ENCODE data around the gene ZNF561. TPM values are rescaled to one million over a fixed set of nuclear protein-coding genes. Genes with fewer than 3 reads are reported as not detected.
"Not testable (repeated sequence)": the region's sequence is repeated elsewhere in the genome, so short reads cannot be mapped to it uniquely, and the experiment has no call there.

Gene ZNF561
- total RNA-seq (10 to 100 TPM; 77.1 to 78.4 TPM), polyA plus RNA-seq (10 to 100 TPM; 12.2 to 16.3 (median 14.7) TPM), total RNA-seq (18.1 to 59.5 (median 40.4) reads per million in 6 experiments)

DNA sequence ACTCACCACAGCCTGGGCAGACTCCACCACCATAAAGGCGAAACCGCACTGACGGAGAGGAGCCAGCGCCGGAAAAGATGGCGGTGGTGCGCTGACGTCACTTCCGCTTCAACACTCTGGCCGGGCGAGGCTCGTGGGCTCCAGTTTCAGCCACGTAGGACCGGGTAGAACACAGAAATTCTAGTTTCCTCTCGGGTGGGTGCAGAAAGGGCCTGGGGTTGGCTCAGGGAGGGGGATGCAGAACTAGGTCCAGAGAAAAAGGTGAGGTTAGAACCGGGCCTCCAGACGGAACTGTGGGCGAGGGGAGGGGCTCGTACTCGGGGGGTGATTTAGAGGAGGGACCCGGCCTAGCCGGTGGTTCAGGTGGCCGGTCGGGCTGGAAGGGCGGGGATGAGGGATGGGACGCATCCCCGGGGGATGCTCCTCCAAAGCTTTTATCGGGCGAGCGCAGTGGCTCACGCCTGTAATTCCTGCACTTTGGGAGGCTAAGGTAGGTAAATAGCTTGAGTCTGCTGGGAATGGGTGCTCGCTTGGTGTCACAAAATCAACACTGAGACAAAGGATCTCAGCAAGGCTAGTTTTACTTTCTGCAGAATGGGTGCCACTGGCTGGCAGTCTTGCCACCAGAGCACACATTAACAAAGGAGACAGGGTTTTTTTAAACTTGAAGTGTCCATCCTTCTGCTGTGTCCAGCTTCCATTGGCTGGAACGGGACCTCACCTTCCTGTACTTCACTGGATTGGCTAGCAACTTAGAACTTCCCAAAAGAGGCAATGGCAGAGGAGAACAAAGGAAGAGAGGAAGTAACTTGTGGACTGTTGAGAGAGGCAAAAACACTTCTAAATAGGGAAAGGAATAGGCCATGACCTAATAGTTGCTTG is at the start of gene ZNF561:
Gene ZNF561 (minus strand): TSS at position 77 of the 882 bp plus-strand sequence. CDS start 1,776 bp downstream, outside the sequence.
- peak; percentile 93 to 95 for ATAC-seq
- peaks cover 0 to 8% (median 3%) of the 10 kb centered on the region in 9 donors for H3K9me3 Mint-ChIP-seq
- POLR2A ChIA-PET = interaction anchor here (0.6 to 2.0 kb wide), 8 partner anchors 52 to 482 kb away, joined by 3 to 14 read pairs (median 4); partner anchors contain the start of genes FBXL12, UBL5 and ZNF846

DNA sequence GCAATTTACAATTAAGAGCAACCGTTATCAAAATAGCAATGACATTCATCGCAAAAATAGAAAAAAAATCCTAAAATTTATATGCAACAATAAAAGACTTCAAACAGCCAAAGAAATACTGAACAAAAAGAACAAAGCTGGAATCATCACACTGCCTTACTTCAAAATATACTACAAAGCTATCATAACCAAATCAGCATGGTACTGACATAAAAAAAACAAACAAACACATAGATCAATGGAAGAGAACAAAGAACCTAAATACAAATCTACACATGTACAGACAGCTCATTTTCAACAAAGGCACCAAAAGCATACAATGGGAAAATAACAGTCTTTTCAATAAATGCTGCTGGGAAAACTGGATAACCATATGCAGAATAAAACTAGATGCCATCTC is 47.5 kb upstream of the ZNF561 start:
- POLR2A ChIA-PET = no interaction called here
- Mint-ChIP-seq H3K4me3 (peak overlapping the region in 4 of 10 donors; percentile 1 to 63 (median 8)), H3K27ac (no peak overlapping the region), H3K9me3 (peaks cover 11 to 77% (median 50%) of the 10 kb centered on the region in 9 donors), H3K36me3 (peaks cover 49 to 90% (median 77%) of the 10 kb centered on the region in 3 donors), H3K4me1 (peaks cover 9 to 45% (median 30%) of the 10 kb centered on the region in 4 donors), H3K27me3 (no peaks in the 10 kb centered on the region)
- DNase-seq = no peak
- no peak for ATAC-seq

More for the DNA sequence above, at the start of gene ZNF561:
- Mint-ChIP-seq H3K4me1 (peaks cover 12 to 38% (median 34%) of the 10 kb centered on the region in 4 donors), H3K27me3 (peaks cover 0 to 4% (median 0%) of the 10 kb centered on the region in 5 donors), H3K36me3 (peaks cover 6 to 30% (median 23%) of the 10 kb centered on the region in 3 donors), H3K4me3 (peak within 1 kb of the TSS; percentile 93 to 100 (median 98)), H3K27ac (peak within 1 kb of the TSS; percentile 99 to 100 (median 100))
- DNase-seq = peak; percentile 77 to 95 (median 91)

DNA sequence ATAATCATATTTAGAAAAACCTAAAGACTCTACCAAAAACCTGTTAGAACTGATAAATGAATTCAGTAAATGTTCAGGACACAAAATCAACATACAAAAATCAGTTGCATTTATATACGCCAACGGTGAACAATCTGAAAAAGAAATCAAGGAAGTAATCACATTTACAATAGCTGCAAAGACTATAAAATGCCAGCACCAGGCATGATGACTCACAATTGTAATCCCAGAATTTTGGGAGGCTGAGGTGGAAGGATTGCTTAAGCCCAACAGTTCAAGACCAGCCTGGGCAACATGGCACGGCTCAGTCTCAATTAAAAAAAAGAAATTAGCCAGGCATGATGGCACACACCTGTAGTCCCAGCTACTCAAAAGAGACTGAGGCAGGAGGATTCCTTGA is 46.9 kb upstream of the ZNF561 start:
- H3K36me3 Mint-ChIP-seq = peaks cover 47 to 86% (median 73%) of the 10 kb centered on the region in 3 donors
- ATAC-seq (no peak), DNase-seq (no peak)
- peaks cover 11 to 70% (median 45%) of the 10 kb centered on the region in 9 donors for H3K9me3 Mint-ChIP-seq
- no peaks in the 10 kb centered on the region for H3K27me3 Mint-ChIP-seq
- peak overlapping the region in 1 of 10 donors; percentile 5 for H3K27ac Mint-ChIP-seq
- peak overlapping the region in 1 of 10 donors; percentile 3 for H3K4me3 Mint-ChIP-seq
- H3K4me1 Mint-ChIP-seq = peaks cover 9 to 48% (median 29%) of the 10 kb centered on the region in 4 donors
- POLR2A ChIA-PET = no interaction called here

DNA sequence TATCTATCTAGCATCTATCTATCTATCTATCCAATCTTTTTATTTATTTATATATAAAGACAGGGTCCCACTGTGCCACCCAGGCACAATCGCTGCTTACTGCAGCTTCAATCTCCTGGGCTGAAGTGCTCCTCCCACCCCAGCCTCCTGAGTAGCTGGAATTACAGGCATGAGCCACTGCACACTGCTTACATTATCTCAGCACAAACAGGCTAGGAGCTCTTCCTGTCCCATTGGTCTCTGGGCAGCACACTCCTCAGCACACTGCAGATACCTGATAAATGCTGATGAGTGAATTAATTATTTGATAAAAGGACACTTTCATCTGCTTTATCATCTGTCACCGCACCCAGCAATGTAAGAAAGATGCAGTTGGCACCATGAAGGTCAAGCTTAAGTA is 37.7 kb upstream of the ZNF561 start:
- Mint-ChIP-seq H3K4me1 (peaks cover 5 to 22% (median 15%) of the 10 kb centered on the region in 4 donors), H3K27ac (no peak overlapping the region), H3K4me3 (no peak overlapping the region), H3K27me3 (no peaks in the 10 kb centered on the region), H3K9me3 (peaks cover 0 to 24% (median 2%) of the 10 kb centered on the region in 9 donors), H3K36me3 (peaks cover 5 to 62% (median 61%) of the 10 kb centered on the region in 3 donors)
- POLR2A ChIA-PET = no interaction called here
- DNase-seq = no peak
- ATAC-seq = no peak

DNA sequence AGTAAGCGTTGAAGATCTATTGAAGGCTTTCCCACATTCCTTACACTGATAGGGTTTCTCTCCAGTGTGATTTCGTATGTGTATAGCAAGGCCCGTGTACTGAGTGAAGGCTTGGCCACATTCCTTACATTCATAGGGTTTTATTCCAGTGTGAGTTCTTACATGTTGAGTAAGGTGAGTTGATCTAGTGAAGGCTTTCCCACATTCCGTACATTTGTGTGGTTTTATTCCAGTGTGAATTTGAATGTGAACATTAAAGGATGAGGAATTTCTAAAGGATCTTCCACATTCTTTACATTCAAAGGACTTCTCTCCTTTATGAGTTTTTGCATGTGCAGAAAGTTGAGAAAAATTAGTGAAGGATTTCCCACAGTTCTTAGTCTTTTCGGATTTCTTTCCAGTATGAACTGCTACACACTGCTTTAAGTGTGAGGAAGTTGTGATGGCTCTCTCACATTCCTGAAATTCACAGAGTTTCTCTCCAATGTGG is 32.1 kb upstream of the ZNF561 start:
- not testable (repeated sequence) for DNase-seq, H3K4me1 Mint-ChIP-seq, H3K4me3 Mint-ChIP-seq, ATAC-seq, H3K27ac Mint-ChIP-seq, H3K27me3 Mint-ChIP-seq
- Mint-ChIP-seq H3K36me3 (peaks cover 32 to 93% (median 89%) of the 10 kb centered on the region in 3 donors), H3K9me3 (peaks cover 0 to 61% (median 15%) of the 10 kb centered on the region in 9 donors)
- POLR2A ChIA-PET = interaction anchor here (0.7 kb wide), 1 partner anchor 104 kb away, joined by 4 read pairs; no protein-coding TSS in a partner anchor

DNA sequence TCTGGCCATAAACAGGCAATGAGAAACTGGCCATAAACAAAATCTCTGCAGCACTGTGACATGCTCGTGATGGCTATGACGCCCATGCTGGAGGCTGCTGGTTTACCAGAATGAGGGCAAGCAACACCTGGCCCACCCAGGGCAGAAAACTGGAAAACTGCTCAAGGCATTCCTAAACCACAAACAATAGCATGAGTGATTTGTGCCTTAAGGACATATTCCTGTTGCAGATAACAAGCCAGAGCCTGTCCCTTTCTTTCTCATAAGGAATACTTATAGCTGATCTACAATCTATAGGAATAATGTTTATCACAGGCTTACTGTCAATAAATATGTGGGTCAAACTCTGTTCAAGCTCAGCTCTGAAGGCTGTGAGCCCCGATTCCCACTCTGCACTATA is 30.4 kb upstream of the ZNF561 start:
- ATAC-seq, H3K27me3 Mint-ChIP-seq, H3K27ac Mint-ChIP-seq, H3K4me1 Mint-ChIP-seq, H3K4me3 Mint-ChIP-seq, POLR2A ChIA-PET, DNase-seq: not testable (repeated sequence)
- Mint-ChIP-seq H3K9me3 (peaks cover 0 to 58% (median 15%) of the 10 kb centered on the region in 9 donors), H3K36me3 (peaks cover 27 to 78% (median 76%) of the 10 kb centered on the region in 3 donors)

DNA sequence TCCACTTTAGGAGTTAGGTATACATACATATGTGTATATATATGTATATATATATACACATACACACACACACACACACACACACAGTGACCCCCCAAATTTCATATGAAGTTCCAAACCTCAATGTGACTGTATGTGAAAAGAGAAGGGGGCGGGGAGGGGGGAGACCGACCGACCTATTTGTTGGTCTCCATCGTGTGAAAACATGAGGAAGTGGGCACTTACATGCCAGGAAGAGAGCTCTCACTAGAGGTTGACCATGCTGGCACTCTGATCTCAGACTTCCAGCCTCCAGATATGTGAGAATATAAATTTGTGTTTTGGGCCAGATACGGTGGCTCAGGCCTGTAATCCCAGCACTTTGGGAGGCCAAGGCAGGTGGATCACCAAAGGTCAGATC is 29.3 kb upstream of the ZNF561 start:
- Mint-ChIP-seq H3K9me3 (peaks cover 0 to 57% (median 15%) of the 10 kb centered on the region in 9 donors), H3K27me3 (no peaks in the 10 kb centered on the region), H3K4me1 (peaks cover 0 to 5% (median 3%) of the 10 kb centered on the region in 4 donors), H3K27ac (peak overlapping the region in 1 of 10 donors; percentile 56), H3K4me3 (no peak overlapping the region), H3K36me3 (peaks cover 27 to 73% (median 71%) of the 10 kb centered on the region in 3 donors)
- DNase-seq (no peak), ATAC-seq (no peak)
- POLR2A ChIA-PET = interaction anchor here (0.6 kb wide), 1 partner anchor 164 kb away, joined by 4 read pairs; no protein-coding TSS in a partner anchor

DNA sequence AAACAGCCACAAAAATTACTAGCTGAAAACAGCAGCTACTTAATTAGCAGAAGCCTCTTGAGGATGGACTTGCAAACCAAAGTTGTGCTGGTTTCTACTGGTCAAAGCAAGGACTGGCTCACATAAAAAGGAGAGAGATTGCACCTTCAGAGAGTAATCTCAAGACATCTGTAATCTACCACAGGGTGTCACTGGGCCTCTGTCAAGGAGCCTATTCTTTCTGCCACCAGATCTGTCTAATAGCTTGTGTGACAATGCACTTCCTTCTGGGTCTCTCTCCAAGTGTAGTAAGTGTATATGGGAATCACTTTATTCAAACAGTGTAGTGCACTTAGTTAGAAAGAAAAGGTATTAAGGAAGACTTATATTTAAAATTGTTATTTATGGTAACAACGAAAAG is 24.4 kb upstream of the ZNF561 start:
- POLR2A ChIA-PET = no interaction called here
- DNase-seq = peak in 1 of 10 donors; percentile 10
- H3K4me3 Mint-ChIP-seq = no peak overlapping the region
- peaks cover 0 to 47% (median 43%) of the 10 kb centered on the region in 3 donors for H3K36me3 Mint-ChIP-seq
- ATAC-seq = no peak
- H3K27ac Mint-ChIP-seq = peak overlapping the region in 5 of 10 donors; percentile 53 to 69 (median 65)
- no peaks in the 10 kb centered on the region for H3K27me3 Mint-ChIP-seq
- peaks cover 3 to 12% (median 5%) of the 10 kb centered on the region in 4 donors for H3K4me1 Mint-ChIP-seq
- H3K9me3 Mint-ChIP-seq = peaks cover 0 to 15% (median 7%) of the 10 kb centered on the region in 9 donors

DNA sequence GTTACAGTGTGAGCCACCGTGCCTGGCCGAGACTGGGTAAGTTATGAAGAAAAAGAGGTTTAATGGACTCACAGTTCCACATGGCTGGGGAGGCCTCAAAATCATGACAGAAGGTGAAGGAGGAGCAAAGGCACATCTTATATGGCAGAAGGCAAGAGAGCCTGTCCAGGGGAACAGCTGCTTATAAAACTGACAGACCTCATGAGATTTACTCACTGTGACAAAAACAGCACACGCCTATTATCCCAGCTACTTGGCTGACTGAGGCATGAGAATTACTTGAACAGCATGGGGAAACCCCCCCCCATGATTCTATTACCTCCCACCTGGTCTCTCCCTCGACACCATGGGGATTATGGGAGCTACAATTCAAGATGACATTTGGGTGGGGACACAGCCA is 23.4 kb upstream of the ZNF561 start:
- ATAC-seq (no peak), DNase-seq (no peak)
- POLR2A ChIA-PET = no interaction called here
- Mint-ChIP-seq H3K36me3 (peaks cover 0 to 40% (median 39%) of the 10 kb centered on the region in 3 donors), H3K4me3 (no peak overlapping the region), H3K9me3 (peaks cover 0 to 16% (median 6%) of the 10 kb centered on the region in 9 donors), H3K4me1 (peaks cover 3 to 12% (median 4%) of the 10 kb centered on the region in 4 donors), H3K27me3 (no peaks in the 10 kb centered on the region), H3K27ac (peak overlapping the region in 7 of 10 donors; percentile 0 to 55 (median 11))

DNA sequence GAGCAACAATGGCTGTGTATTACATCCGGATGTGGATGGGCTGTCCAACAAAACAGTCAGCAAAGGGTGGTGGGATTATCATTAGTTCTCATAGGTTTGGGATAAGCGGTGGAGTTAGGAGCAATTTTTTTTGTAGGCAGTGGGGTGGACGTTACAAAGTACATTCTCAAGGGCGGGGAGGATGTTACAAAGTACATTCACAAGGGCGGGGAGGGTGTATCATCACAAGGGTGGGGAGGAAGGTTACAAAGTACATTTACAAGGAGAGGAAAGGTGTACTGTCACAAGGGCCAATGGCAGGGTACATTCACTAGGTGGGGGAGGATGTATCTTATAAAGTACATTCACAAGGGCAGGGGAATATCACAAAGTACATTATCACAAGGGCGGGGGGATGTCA is 20.8 kb upstream of the ZNF561 start:
- DNase-seq (no peak), ATAC-seq (no peak)
- peaks cover 1 to 12% (median 3%) of the 10 kb centered on the region in 4 donors for H3K4me1 Mint-ChIP-seq
- no peaks in the 10 kb centered on the region for H3K27me3 Mint-ChIP-seq
- H3K36me3 Mint-ChIP-seq = peaks cover 0 to 29% (median 26%) of the 10 kb centered on the region in 3 donors
- peaks cover 0 to 16% (median 4%) of the 10 kb centered on the region in 9 donors for H3K9me3 Mint-ChIP-seq
- H3K4me3 Mint-ChIP-seq = no peak overlapping the region
- POLR2A ChIA-PET = no interaction called here
- no peak overlapping the region for H3K27ac Mint-ChIP-seq

DNA sequence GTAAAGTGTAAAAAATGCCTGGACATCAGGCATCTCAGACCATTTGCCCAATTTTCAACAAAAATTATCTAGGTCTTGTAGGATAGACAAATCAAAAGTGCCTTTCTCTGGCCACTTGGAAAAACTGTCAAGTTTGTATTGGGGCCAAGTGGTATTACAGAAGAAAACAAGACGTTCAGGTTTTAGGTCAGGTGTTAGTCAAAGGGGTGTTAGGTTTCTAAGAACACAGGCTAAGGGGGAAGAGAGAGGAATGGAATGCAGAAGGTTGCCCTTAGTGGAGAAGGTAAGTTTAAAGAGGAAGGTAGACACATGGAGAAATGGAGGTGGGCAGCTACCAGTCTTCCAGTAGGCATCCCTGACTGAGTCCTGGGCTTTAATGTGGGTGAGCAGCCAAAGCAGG is 19.9 kb upstream of the ZNF561 start:
- H3K27me3 Mint-ChIP-seq = no peaks in the 10 kb centered on the region
- peaks cover 0 to 16% (median 2%) of the 10 kb centered on the region in 9 donors for H3K9me3 Mint-ChIP-seq
- peak overlapping the region in 2 of 10 donors; percentile 46 to 73 for H3K27ac Mint-ChIP-seq
- POLR2A ChIA-PET = no interaction called here
- H3K4me1 Mint-ChIP-seq = peaks cover 1 to 12% (median 3%) of the 10 kb centered on the region in 4 donors
- peaks cover 0 to 24% (median 23%) of the 10 kb centered on the region in 3 donors for H3K36me3 Mint-ChIP-seq
- ATAC-seq = no peak
- DNase-seq = no peak
- H3K4me3 Mint-ChIP-seq = no peak overlapping the region

DNA sequence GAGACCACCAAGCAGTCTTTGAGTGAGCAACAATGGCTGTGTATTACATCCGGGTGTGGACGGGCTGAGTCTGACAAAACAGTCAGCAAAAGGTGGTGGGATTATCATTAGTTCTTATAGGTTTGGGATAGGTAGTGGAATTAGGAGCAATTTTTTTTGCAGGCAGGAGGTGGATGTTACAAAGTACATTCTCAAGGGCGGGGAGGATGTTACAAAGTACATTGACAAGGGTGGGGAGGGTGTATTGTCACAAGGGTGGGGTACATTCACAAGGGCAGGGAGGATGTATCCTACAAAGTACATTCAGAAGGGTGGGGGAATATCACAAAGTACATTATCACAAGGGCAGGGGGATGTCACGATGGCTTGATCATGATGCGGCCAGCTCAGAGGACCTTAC is 15.0 kb upstream of the ZNF561 start:
- H3K4me3 Mint-ChIP-seq = no peak overlapping the region
- H3K36me3 Mint-ChIP-seq = peaks cover 13 to 35% (median 33%) of the 10 kb centered on the region in 3 donors
- H3K27ac Mint-ChIP-seq = no peak overlapping the region
- ATAC-seq (no peak), DNase-seq (no peak)
- H3K9me3 Mint-ChIP-seq = peaks cover 0 to 7% (median 0%) of the 10 kb centered on the region in 9 donors
- POLR2A ChIA-PET = no interaction called here
- H3K4me1 Mint-ChIP-seq = peaks cover 0 to 11% (median 2%) of the 10 kb centered on the region in 4 donors
- H3K27me3 Mint-ChIP-seq = no peaks in the 10 kb centered on the region
